Activated CD8-positive, alpha-beta memory T cell treated with anti-CD3 and anti-CD28 coated beads, Interleukin-2, amount 50 U/mL, for 24 hours (primary cell): ENCODE data around the gene OR8B4.
"Not testable (repeated sequence)": the region's sequence is repeated elsewhere in the genome, so short reads cannot be mapped to it uniquely, and the experiment has no call there.

Experiments
- DNase-seq: peaks from one replicate; pipeline ENCODE4 v3.0.0-alpha.2; 2020; ENCODE audit errors: extremely low read depth

The OR8B4 gene

GRCh38 chr11:124405581-124405980, 19.1 kb downstream of the OR8B4 start:
- no peak for DNase-seq

GRCh38 chr11:124403186-124403585, 21.5 kb downstream of the OR8B4 start:
- not testable (repeated sequence) for DNase-seq

- peak; percentile 9 for DNase-seq
Observed at GRCh38 chr11:124402326-124402922, 22.2 kb downstream of the OR8B4 start.

GRCh38 chr11:124398924-124399323, 25.7 kb downstream of the OR8B4 start, which contains the start of gene OR8B3:
OR8B3 (minus strand) TSS chr11:124399024; CDS start chr11:124397351, 1,673 bp downstream.
- no peak for DNase-seq

GRCh38 chr11:124396847-124397246, 27.8 kb downstream of the OR8B4 start:
- not testable (repeated sequence) for DNase-seq

- no peak for DNase-seq
Observed at GRCh38 chr11:124394408-124394807, 30.3 kb downstream of the OR8B4 start.

- no peak for DNase-seq
Observed at GRCh38 chr11:124384399-124384798, 40.3 kb downstream of the OR8B4 start, which contains the start of gene OR8B2. OR8B2 (minus strand) TSS chr11:124384499; CDS start chr11:124383343, 1,156 bp downstream.

- DNase-seq: not testable (repeated sequence)
Observed at GRCh38 chr11:124382857-124383256, 41.8 kb downstream of the OR8B4 start.

GRCh38 chr11:124380585-124380984, 44.1 kb downstream of the OR8B4 start:
- no peak for DNase-seq

- no peak for DNase-seq
Observed at GRCh38 chr11:124376280-124376679, 48.4 kb downstream of the OR8B4 start.
